Fibroblast of skin of back (primary cell): ENCODE measurements around the gene PANK4.
A peak's percentile ranks its signal among the peaks of the same experiment; 100 is the strongest.

Experiments used
- DNase-seq: peaks from one replicate; pipeline ENCODE4 v3.0.0-alpha.2; 2013

PANK4 gene

GRCh38 chr1:2544875-2545640 lies 18.7 kb upstream of the PANK4 start:
- no peak for DNase-seq

GRCh38 chr1:2544093-2544874 lies 17.9 kb upstream of the PANK4 start:
- no peak for DNase-seq

DNA sequence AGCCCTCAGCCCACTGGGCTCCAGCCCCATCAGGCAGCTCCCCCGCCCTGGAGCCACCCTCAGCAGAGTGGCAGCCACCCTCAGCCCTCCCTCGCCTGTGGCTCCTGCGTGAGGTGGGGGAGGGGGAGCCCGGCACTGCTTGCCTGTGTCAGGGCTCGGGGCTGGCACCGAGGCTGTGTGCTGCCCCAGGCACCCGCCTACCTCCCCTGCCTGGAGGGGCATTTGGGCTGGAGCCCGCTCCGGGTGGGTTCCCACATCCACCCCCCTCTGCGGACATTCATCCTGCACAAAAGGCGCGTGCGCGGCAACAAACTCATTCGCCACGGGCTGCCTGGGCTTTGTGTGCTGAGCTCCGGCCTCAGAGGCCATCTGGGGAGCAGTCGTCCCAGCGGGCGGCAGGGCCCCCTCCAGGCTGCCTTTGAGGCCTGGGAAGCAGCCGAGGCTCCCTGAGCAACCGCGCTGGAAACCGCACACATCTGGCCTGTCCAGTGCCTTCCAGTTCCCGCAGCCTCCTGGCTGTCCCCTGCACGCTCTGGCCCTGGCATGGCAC lies 17.2 kb upstream of the PANK4 start:
- peak; percentile 45 for DNase-seq

DNA sequence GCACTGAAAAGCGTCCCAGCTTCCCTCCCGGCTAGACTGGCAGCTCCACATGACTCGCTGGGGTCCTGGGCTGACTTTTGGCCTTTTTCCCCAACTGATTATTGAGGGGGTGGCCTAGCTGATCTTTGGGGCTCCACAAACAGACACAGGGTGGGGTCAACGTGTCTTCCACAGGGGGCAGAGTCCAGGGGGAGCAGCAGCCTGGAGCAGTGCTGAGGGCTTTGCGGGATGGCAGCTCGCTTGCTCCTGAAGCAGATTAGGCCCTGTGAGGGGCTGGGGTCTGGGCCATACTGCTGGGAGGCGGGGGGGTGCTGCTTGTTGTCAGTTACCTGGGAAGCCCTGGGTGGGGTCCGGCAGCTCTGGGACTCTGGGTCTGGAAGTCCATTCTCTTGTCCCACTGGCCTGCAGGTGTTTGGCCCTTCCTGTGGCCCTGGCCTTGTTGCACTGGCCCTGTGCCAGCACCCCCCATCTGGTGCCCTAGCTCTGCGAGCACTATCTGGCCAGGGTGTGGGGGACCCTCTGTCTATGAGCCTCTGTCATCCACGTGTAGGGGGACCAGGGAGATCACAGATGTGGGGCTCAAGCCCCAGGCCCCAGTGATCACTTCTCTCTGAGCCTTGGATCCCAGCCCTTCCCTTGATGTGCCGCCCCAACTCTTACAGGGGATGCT lies 16.0 kb upstream of the PANK4 start:
- no peak for DNase-seq

- DNase-seq, result peak; percentile 50
Observed at GRCh38 chr1:2541619-2542245, 15.3 kb upstream of the PANK4 start.

GRCh38 chr1:2540816-2541492 lies 14.6 kb upstream of the PANK4 start:
- no peak for DNase-seq

DNA sequence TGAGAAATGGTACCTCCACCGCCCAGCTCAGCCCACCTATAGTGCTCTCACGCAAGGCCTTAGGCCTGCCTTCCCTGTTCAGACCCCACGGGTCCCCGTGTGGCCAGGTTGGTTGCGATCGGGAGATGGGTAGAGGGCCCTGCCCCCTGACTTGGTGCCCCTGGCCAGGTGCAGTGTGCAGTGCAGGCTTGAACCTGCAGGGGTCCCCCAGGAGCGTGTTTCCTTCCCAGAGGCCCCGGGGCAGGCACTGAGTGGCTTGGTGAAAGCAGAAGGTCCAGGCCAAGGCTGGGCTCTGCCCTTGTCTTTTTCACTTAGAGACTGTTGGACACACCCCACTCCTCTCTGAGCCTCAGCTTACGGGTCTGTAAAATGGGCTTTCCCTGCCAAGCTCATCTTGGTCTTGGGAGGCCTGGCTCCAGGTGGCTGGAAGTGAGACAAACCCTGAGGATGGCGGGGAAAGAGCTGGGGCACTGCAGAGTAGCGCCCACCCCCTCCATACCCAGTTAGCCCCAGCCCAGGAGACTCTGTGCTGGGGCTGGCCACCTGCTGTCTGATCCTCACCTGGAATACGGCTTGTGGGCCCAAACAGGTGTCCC lies 13.0 kb upstream of the PANK4 start:
- DNase-seq, result no peak

DNA sequence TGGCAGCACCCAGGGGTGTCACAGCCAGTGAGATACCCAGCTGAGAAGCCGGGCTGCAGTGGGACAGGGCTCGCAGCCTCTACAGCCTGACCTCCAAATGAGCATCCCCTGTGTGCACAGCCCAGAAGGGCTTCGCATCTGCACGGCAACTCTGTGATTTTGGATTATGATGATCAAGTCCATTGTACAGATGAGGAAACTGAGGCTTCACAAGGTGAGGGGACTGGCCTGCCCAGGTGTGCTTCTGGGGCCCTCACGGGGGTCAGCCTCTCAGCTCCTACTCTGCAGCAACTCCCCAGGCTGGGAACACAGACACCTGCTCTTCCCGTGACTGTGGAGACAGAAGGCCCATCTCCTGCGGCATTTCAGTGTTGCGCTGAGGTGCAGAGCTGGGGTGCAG lies 12.5 kb upstream of the PANK4 start:
- no peak for DNase-seq

DNA sequence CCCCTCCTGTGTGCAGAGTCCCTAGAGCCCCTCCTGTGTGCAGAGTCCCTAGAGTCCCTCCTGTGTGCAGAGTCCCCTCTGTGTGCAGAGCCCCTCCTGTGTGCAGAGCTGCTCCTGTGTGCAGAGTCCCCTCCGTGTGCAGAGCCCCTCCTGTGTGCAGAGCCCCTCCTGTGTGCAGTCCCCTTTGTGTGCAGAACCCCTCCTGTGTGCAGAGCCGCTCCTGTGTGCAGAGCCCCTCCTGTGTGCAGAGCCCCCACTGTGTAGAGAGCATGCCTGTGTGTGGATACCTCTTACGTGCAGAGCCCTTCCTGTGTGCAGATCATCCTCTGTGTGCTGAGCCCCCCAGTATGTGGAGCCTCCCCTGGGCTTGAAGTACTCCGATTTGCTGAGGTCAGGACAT lies 12.0 kb upstream of the PANK4 start:
- no peak for DNase-seq

- DNase-seq, result no peak
Observed at GRCh38 chr1:2537784-2538115, 11.4 kb upstream of the PANK4 start.

- no peak for DNase-seq
Observed at GRCh38 chr1:2535981-2536380, 9.6 kb upstream of the PANK4 start.

GRCh38 chr1:2535455-2535854 lies 9.1 kb upstream of the PANK4 start:
- DNase-seq, result no peak

GRCh38 chr1:2534687-2535441 lies 8.5 kb upstream of the PANK4 start:
- DNase-seq, result peak; percentile 69

GRCh38 chr1:2534315-2534686 lies 7.9 kb upstream of the PANK4 start:
- DNase-seq, result no peak

GRCh38 chr1:2533365-2533764 lies 7.0 kb upstream of the PANK4 start:
- DNase-seq, result peak; percentile 93

DNA sequence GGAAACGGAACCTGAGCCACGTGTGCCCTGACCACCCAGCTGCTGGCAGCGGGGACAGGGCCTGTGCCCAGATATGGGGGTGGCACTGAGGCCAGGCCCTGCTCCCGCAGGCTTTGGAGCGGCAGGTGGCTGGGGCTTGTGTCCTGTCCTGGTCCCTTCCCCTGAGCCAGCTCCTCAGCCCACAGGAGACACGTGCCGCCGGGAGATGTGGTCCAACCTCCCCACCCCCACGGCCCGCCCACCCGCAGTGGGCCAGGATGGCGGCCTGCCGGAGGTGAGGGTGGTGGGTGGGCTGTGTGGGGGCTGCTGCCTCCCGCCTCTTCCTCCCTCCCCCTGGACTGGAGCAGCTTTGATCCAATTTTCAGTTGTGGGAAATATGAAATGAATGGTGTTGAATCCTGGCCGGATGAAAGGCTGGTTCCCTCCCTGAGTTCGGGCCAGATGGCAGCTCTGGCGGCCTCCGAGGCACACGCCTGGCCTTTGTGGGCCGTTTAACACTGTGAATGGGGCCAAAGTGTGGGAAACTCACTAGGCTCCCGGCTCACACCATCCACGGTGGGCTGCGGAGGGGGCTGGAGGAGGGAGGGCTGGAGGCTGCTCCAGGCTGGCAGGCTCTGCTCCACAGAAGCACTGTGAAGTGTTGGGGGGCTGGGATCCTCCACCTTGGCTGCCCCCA lies 6.2 kb upstream of the PANK4 start:
- no peak for DNase-seq

GRCh38 chr1:2530513-2531361 lies 4.3 kb upstream of the PANK4 start:
- no peak for DNase-seq

DNA sequence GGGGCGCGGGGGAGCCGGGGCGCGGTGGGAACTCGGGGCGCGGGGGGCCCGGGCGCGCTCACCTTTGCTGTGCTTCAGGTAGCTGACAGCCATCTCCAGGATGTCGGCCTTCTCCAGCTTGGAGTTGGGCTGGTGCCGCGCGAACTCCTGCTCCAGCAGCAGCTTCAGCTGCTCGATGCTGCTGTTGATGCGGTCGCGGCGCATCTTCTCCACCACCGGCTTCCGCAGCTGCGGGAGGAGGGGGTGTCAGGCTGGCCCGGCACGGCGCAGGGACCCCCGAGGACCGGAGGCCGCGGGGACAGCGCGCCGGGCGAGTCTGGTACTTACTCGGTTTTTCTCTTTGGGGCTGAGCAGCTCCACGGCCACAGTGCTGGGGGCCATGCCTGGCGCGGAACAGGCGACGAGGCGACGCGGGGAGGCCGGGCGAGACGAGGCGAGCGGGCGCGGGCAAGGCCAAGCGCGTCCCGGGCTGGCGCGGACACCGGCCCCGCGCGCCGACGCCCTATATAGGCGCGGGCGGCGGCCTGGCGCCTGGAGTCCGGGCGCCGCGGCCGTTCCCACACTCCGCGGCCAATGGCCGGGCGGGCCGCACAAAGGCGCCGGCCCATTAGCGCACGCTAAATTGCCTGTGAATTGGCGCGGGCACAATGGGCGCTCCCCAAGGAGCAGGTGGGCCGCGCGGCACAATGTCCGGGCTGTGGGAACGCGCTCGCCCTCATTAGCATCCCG lies 3.6 kb upstream of the PANK4 start, which contains the start of gene HES5:
TSS of gene HES5 (minus strand) at position 480 of the 729 bp plus-strand sequence. CDS start at position 381, 99 bp downstream.
- DNase-seq, result peak; percentile 34
